SK-N-SH treated with all-trans-retinoic acid at 6 μM for 48 hours (cell line): ENCODE results near the gene POTEB3.
"Not testable (repeated sequence)": the region's sequence is repeated elsewhere in the genome, so short reads cannot be mapped to it uniquely, and the experiment has no call there.

Experiments used
- ATAC-seq: fragments of 200-7000 bp; cut with Tn5 transposase; 3 replicates; pipeline ENCODE4 v1.9.1; 2020; ENCODE audit warnings: mild to moderate bottlenecking, moderate library complexity

The POTEB3 gene

GRCh38 chr15:21440399-21440798 lies at the start of gene POTEB3:
POTEB3 (minus strand) TSS chr15:21440499; CDS start chr15:21440011, 488 bp downstream.
- not testable (repeated sequence) for ATAC-seq

GRCh38 chr15:21453683-21454082 lies 13.4 kb upstream of the POTEB3 start:
- not testable (repeated sequence) for ATAC-seq

GRCh38 chr15:21451920-21452563 lies 11.7 kb upstream of the POTEB3 start:
- ATAC-seq = not testable (repeated sequence)

GRCh38 chr15:21451487-21451886 lies 11.2 kb upstream of the POTEB3 start:
- not testable (repeated sequence) for ATAC-seq

GRCh38 chr15:21407366-21407765 lies 32.9 kb downstream of the POTEB3 start:
- ATAC-seq = not testable (repeated sequence)

- ATAC-seq = not testable (repeated sequence)
These were observed 38.8 kb downstream of the POTEB3 start for GRCh38 chr15:21401531-21401930.

- not testable (repeated sequence) for ATAC-seq
These were observed 41.2 kb downstream of the POTEB3 start for GRCh38 chr15:21399111-21399510.

GRCh38 chr15:21398511-21398910 lies 41.8 kb downstream of the POTEB3 start:
- not testable (repeated sequence) for ATAC-seq

GRCh38 chr15:21397656-21398055 lies 42.6 kb downstream of the POTEB3 start:
- ATAC-seq = not testable (repeated sequence)

GRCh38 chr15:21397186-21397585 lies 43.1 kb downstream of the POTEB3 start:
- ATAC-seq = not testable (repeated sequence)

GRCh38 chr15:21385961-21386360 lies 54.3 kb downstream of the POTEB3 start:
- not testable (repeated sequence) for ATAC-seq

- ATAC-seq = not testable (repeated sequence)
These were observed 56.3 kb downstream of the POTEB3 start for GRCh38 chr15:21383866-21384485.

GRCh38 chr15:21373682-21374081 lies 66.6 kb downstream of the POTEB3 start:
- not testable (repeated sequence) for ATAC-seq

GRCh38 chr15:21369177-21369576 lies 71.1 kb downstream of the POTEB3 start:
- not testable (repeated sequence) for ATAC-seq

GRCh38 chr15:21368625-21369024 lies 71.7 kb downstream of the POTEB3 start:
- ATAC-seq = not testable (repeated sequence)
